ENCODE measurements around the gene CSNK2B. TPM values are rescaled to one million over a fixed set of nuclear protein-coding genes. Genes with fewer than 3 reads are reported as not detected.
"Not testable (repeated sequence)": the region's sequence is repeated elsewhere in the genome, so short reads cannot be mapped to it uniquely, and the experiment has no call there.

Gene CSNK2B
- total RNA-seq, 4 donors from 2014 or later = 130 to 202 (median 184) TPM

DNA sequence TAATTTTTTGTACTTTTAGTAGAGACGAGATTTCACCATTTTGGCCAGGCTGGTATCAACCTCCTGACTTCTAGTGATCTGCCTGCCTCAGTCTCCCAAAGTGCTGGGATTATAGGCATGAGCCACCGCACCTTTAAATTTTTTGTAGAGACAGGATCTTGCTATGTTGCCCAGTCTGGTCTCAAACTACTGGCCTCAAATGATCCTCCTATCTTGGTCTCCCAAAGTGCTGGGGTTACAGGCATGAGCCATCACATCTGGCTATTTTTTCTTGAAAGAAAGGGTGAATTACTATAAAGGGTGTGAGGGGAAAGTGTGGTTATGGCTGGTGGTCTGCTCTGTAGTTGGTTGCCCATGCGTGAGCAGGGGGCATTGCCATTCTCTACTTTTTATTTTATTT lies 42.3 kb downstream of the CSNK2B start:
- TF ChIP-seq, protein P1, sequence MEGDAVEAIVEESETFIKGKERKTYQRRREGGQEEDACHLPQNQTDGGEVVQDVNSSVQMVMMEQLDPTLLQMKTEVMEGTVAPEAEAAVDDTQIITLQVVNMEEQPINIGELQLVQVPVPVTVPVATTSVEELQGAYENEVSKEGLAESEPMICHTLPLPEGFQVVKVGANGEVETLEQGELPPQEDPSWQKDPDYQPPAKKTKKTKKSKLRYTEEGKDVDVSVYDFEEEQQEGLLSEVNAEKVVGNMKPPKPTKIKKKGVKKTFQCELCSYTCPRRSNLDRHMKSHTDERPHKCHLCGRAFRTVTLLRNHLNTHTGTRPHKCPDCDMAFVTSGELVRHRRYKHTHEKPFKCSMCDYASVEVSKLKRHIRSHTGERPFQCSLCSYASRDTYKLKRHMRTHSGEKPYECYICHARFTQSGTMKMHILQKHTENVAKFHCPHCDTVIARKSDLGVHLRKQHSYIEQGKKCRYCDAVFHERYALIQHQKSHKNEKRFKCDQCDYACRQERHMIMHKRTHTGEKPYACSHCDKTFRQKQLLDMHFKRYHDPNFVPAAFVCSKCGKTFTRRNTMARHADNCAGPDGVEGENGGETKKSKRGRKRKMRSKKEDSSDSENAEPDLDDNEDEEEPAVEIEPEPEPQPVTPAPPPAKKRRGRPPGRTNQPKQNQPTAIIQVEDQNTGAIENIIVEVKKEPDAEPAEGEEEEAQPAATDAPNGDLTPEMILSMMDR (IDR thresholded peaks at IDR 0.05) = no peak
- DNase-seq (ENCODE audit: low spot score) = no peak
- ATAC-seq (ENCODE audit: low FRiP score) = no peak

DNA sequence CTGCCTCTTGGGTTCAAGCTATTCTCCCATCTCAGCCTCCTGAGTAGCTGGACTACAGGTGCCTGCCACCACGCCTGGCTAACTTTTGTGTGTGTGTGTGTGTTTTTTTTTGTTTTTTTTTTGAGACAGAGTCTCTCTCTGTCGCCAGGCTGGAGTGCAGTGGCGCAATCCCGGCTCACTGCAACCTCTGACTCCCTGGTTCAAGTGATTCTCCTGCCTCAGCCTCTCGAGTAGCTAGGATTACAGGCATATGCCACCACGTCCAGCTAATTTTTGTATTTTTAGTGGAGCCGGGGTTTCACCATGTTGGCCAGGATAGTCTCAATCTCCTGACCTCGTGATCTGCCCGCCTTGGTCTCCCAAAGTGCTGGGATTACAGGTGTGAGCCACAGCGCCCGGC lies 43.3 kb downstream of the CSNK2B start:
- ATAC-seq (ENCODE audit: low FRiP score); DNase-seq (ENCODE audit: low spot score): not testable (repeated sequence)

DNA sequence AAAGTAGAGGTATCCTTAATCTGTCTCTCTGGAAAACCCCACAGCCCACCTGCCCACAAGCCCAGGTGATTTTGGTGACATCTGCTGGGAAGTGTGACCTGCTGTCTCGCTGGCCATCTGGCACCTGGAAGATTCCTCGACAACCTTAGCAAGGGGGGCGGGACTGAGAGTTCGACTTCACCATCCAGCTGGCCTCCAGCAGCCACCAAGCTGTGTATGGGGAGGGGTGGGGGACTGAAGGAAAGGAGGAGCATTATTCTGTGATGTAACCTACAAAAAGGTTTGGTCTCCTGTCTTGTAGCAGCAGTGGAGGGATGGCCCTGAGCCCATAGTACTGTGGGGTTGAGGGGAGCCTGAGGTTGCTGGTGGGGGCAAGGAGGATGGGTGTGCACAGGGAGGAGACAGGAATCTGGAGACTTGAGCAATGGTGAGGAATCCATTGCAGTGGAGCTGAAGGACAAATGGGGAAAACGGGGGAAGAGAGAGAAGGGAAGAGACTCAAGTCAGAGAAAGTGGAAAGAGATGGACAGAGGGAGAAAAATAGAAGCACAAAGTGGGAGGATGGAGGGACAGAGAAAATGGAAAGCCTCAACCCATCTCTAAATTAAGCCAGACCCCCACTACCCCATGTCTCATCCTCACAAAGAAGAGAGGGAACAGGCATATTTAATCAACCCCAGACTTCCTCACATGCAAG lies 44.8 kb downstream of the CSNK2B start:
- TF ChIP-seq, protein P1 (IDR thresholded peaks at IDR 0.05) = no peak
- no peak for ATAC-seq (ENCODE audit: low FRiP score)

DNA sequence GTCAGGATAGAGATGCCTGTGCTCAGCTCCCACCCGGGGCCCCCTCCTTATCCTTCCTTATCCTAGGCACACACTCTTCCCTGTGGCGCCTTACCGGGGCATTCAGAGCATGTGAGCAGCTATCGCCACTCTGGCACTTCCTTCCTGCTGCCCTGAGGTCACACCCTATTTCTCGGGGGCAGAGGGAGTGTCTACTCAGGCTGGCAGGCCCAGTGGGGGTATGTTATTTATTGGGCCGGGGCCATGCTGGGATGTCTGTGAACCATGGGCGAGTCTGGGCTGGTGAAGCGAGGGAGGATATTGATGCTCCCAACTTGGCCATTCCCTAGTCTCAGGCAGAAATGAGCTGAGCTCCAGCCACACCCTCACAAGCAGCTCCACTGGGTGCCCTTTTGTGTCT lies 45.4 kb downstream of the CSNK2B start:
- no peak for DNase-seq (ENCODE audit: low spot score)
- no peak for ATAC-seq (ENCODE audit: low FRiP score)
- TF ChIP-seq, protein P1 (IDR thresholded peaks at IDR 0.05) = no peak

More for the DNA sequence above, 44.8 kb downstream of the CSNK2B start:
- no peak for DNase-seq (ENCODE audit: low spot score)

DNA sequence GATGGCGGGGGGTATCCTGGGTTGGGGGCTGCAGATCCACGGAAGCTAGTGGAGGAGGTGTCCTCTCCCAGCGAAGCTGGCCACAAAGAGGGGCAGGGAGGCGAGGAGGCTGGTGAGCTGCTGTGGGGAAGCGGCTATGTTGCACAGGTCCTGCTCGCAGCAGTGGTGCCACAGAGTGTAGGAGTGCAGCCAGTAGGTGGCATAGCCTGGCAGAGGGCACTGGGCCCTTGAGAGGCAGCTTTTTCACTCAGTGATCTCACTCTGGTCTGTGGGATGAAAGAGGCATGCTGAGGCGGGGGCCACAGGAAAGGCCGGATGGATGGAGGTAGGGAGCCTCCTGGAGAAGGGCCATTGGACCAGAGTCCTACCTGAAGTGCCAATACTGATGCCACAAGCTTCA lies 46.4 kb downstream of the CSNK2B start:
- DNase-seq (ENCODE audit: low spot score) = no peak
- TF ChIP-seq, protein P1 (IDR thresholded peaks at IDR 0.05) = no peak
- no peak for ATAC-seq (ENCODE audit: low FRiP score)

DNA sequence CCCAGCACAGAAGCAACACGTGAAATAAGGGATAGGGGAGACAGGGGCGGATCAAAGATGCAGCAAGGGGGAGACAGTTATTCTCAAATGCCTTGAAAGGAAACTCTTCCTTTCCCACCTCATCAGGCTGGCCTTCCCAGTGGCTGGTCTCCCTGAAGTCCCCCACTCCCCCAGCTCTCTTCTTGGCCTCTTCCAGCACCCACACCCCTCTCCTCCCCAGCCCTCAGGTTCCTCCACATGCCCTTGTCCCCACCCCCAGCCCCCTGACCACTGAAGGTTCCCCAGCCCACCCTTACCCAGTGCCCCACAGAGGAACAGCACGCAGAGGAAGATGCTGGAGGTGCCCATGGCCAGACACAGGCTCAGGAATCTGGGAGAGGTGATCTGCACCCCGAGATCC lies 47.6 kb downstream of the CSNK2B start:
- TF ChIP-seq, protein P1 (IDR thresholded peaks at IDR 0.05) = no peak
- ATAC-seq (ENCODE audit: low FRiP score) (no peak), DNase-seq (ENCODE audit: low spot score) (no peak)

DNA sequence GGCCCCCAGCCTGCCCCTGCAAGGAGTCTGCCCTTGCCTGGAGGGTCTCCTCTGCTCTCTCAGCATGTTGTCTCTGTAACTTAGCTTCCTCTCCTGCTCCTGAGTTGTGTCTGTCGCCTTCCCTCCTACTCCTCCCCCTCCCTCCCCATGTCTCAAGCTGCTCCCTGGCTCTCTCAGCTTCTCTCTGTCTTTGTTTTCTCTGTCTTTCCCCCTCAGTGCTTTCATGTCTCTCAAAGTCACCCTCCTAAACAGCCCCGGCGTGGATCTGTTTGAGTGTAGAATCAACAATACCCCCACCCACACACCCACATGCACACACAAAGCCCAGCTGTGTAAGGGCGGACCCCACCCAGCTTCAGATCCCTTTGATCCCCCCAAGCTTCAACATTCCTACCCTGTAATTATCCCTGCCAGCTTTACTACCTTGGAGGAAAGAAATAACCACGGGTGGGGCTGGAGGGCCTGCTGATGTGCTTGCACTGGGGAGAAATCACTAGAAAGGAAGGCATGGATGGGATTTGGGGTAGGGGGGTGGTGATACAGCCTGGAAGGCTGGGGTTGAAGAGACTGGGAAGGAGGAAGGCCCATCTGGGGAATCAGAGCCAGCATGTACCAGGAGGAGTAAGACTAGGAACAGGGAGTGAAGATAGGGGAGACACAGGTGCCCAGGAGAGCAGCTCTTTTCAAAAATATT lies 48.3 kb downstream of the CSNK2B start:
- DNase-seq (ENCODE audit: low spot score) = no peak
- TF ChIP-seq, protein P1 (IDR thresholded peaks at IDR 0.05) = no peak
- ATAC-seq (ENCODE audit: low FRiP score) = no peak

All from omental fat pad (tissue), 4 donors.